MCF 10A (cell line): ENCODE data around the gene KIF12. TPM values are rescaled to one million over a fixed set of nuclear protein-coding genes. Genes with fewer than 3 reads are reported as not detected.

Source experiments
- BruUV-seq: library from RNA; stranded (reverse); fragments of 400-500 nt; replicated peaks from 2 replicates; lab custom pipeline; 2021; lab: Mats Ljungman, UMichigan
- CTCF ChIA-PET: fragments of 300-600 bp; sonication (Branson Sonifier 250); formaldehyde crosslinking; extraction: SDS; loops from one replicate; lab custom pipeline; 2021; ENCODE audit warnings: antibody characterized with exemption, inconsistent platforms; lab: Yijun Ruan, JAX
- POLR2A ChIA-PET: fragments of 300-600, 350-650 bp; sonication (Branson Sonifier 250); formaldehyde crosslinking; extraction: SDS; loops from one replicate; lab custom pipeline; 2020; ENCODE audit warnings: antibody characterized with exemption, inconsistent platforms; lab: Yijun Ruan, JAX
- DNase-seq: peaks from one replicate; pipeline ENCODE4 v3.0.0-alpha.2; 2018; ENCODE audit not compliant: unreplicated experiment
- H3K27ac Mint-ChIP-seq: one replicate; pipeline ENCODE4 v1.8.0; 2022; ENCODE audit warnings: mild to moderate bottlenecking, low read depth, mixed read lengths; ENCODE audit not compliant: unreplicated experiment
- H3K27me3 Mint-ChIP-seq: one replicate; pipeline ENCODE4 v1.8.0; 2022; ENCODE audit warnings: mixed read lengths; ENCODE audit not compliant: insufficient read depth, unreplicated experiment
- H3K36me3 Mint-ChIP-seq: one replicate; pipeline ENCODE4 v1.8.0; 2022; ENCODE audit warnings: mild to moderate bottlenecking, moderate library complexity, mixed read lengths; ENCODE audit not compliant: insufficient read depth, unreplicated experiment
- H3K4me1 Mint-ChIP-seq: one replicate; pipeline ENCODE4 v1.8.0; 2022; ENCODE audit warnings: mixed read lengths; ENCODE audit not compliant: insufficient read depth, unreplicated experiment
- H3K4me3 Mint-ChIP-seq: one replicate; pipeline ENCODE4 v1.8.0; 2022; ENCODE audit warnings: mild to moderate bottlenecking, moderate library complexity, mixed read lengths; ENCODE audit not compliant: unreplicated experiment
- H3K9me3 Mint-ChIP-seq: one replicate; pipeline ENCODE4 v1.8.0; 2022; ENCODE audit warnings: mixed read lengths; ENCODE audit not compliant: unreplicated experiment
- CTCF ChIP-seq: fragments of 200-600 bp; IDR thresholded peaks from one replicate; pipeline ENCODE4 v1.8.0; 2022; ENCODE audit warnings: antibody characterized with exemption, mild to moderate bottlenecking; ENCODE audit not compliant: unreplicated experiment
- intact Hi-C: fragments of 100-400 bp; cut with micrococcal nuclease; formaldehyde crosslinking; loops from 2 replicates; pipeline ENCODE4 v1.14.1; 2022
- total RNA-seq: library from RNA; stranded (reverse); gene quantifications from 2 replicates; pipeline ENCODE4 v1.2.3, GENCODE V29; 2022

KIF12 gene
- total RNA-seq, 1 experiment from 2014 or later = not detected

- ChIA-PET CTCF (interaction anchor here (3.3 kb wide), 1 partner anchor 12 kb away, joined by 39 read pairs; no protein-coding TSS in a partner anchor), POLR2A (interaction anchor here (0.7 to 1.0 kb wide), 2 partner anchors 184 to 434 kb away, joined by 3 read pairs; partner anchors contain the start of gene WHRN)
- H3K27me3 Mint-ChIP-seq = peaks cover 41% of the 10 kb centered on the region
- BruUV-seq = no TSS peak
- H3K4me1 Mint-ChIP-seq = no peaks in the 10 kb centered on the region
- TF ChIP-seq CTCF = no peak
- H3K27ac Mint-ChIP-seq = no peak overlapping the region
- DNase-seq = no peak
- H3K36me3 Mint-ChIP-seq = peaks cover under 1% of the 10 kb centered on the region
- intact Hi-C loops = no loop called here
- H3K4me3 Mint-ChIP-seq = no peak overlapping the region
- H3K9me3 Mint-ChIP-seq = no peaks in the 10 kb centered on the region
Observed at GRCh38 chr9:114070188-114071103, 28.6 kb downstream of the KIF12 start.

GRCh38 chr9:114069476-114070187, 29.5 kb downstream of the KIF12 start:
- no peak for DNase-seq
- peaks cover 41% of the 10 kb centered on the region for H3K27me3 Mint-ChIP-seq
- TF ChIP-seq CTCF = no peak
- BruUV-seq = no TSS peak
- H3K36me3 Mint-ChIP-seq = peaks cover 6% of the 10 kb centered on the region
- POLR2A ChIA-PET = interaction anchor here (0.7 kb wide), 1 partner anchor 183 kb away, joined by 3 read pairs; no protein-coding TSS in a partner anchor
- CTCF ChIA-PET = no interaction called here
- intact Hi-C loops = no loop called here
- no peak overlapping the region for H3K4me3 Mint-ChIP-seq
- H3K4me1 Mint-ChIP-seq = no peaks in the 10 kb centered on the region
- H3K9me3 Mint-ChIP-seq = no peaks in the 10 kb centered on the region
- no peak overlapping the region for H3K27ac Mint-ChIP-seq

- no TSS peak for BruUV-seq
- TF ChIP-seq CTCF = no peak
- Mint-ChIP-seq H3K4me3 (no peak overlapping the region), H3K27me3 (peaks cover 62% of the 10 kb centered on the region), H3K36me3 (peaks cover 6% of the 10 kb centered on the region), H3K27ac (no peak overlapping the region), H3K4me1 (no peaks in the 10 kb centered on the region), H3K9me3 (no peaks in the 10 kb centered on the region)
- intact Hi-C loops = no loop called here
- DNase-seq = no peak
- CTCF ChIA-PET = no interaction called here
- POLR2A ChIA-PET = no interaction called here
Observed at GRCh38 chr9:114065304-114065703, 33.8 kb downstream of the KIF12 start.
